AG09319 (cell line): ENCODE data around the gene CCDC188.

ENCODE experiments used
- DNase-seq: peaks from one replicate; pipeline ENCODE4 v3.0.0-alpha.2; 2010; ENCODE audit warnings: low read depth; ENCODE audit errors: extremely low read depth
- CTCF ChIP-seq: IDR thresholded peaks from 2 replicates; pipeline ENCODE4 v1.5.1; 2011; ENCODE audit warnings: low read depth, mild to moderate bottlenecking, inconsistent platforms, low read length, moderate library complexity

CCDC188 gene

GRCh38 chr22:20113551-20114310 is 37.1 kb downstream of the CCDC188 start:
- no peak for TF ChIP-seq CTCF
- no peak for DNase-seq

- no peak for DNase-seq
- TF ChIP-seq CTCF, result no peak
These were observed 38.0 kb downstream of the CCDC188 start for GRCh38 chr22:20112623-20113511.

GRCh38 chr22:20111689-20112622 is 38.9 kb downstream of the CCDC188 start:
- no peak for TF ChIP-seq CTCF
- no peak for DNase-seq

GRCh38 chr22:20111045-20111688 is 39.7 kb downstream of the CCDC188 start:
- no peak for DNase-seq
- TF ChIP-seq CTCF, result peak; percentile 34

- TF ChIP-seq CTCF, result no peak
- DNase-seq, result no peak
These were observed 40.4 kb downstream of the CCDC188 start for GRCh38 chr22:20110359-20110985.
